HG02759 (cell line): ENCODE data around the gene NUP43.
"Not testable (repeated sequence)": the region's sequence is repeated elsewhere in the genome, so short reads cannot be mapped to it uniquely, and the experiment has no call there.

Experiments
- ATAC-seq: cut with Tn5 transposase; IDR thresholded peaks from one replicate; pipeline ENCODE4 v1.9.1; 2021; ENCODE audit warnings: mild to moderate bottlenecking, moderate library complexity; ENCODE audit not compliant: unreplicated experiment

The NUP43 gene

DNA sequence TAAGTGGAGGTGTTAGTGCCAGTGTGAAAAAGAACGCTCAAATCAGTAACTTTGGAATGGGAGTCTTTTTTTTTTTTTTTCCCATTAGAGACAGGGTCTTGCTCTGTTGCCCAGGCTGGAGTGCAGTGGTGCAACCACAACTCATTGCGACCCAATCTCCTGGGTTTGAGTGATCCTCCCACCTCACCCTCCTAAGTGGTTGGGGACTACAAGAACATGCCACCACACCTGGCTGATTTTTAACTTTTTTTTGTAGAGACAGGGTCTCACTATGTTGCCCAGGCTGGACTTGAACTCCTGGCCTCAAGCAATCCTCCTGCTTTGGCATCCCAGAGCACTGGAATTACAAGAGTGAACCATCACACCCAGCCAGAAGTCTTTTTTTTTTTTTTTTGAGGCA is 48.2 kb downstream of the NUP43 start:
- ATAC-seq: no peak

DNA sequence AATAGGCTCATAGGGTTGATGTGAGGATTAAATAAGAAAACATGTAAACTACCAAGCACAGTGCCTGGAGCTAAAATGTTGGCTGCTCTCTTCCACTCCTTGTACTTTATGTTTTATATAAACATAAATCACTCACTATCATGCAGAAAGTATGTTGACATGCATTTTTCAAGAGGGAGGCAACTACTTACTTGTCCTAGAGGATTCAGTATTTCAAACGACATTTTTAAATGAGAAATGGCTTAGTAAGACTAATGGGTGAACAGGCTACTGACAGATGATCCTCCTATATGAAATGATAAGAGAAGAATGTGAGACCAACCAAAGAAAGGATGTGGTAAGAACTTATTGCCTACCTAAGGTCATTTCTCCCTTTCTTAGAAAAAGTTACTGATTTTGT is 49.4 kb downstream of the NUP43 start:
- no peak for ATAC-seq

DNA sequence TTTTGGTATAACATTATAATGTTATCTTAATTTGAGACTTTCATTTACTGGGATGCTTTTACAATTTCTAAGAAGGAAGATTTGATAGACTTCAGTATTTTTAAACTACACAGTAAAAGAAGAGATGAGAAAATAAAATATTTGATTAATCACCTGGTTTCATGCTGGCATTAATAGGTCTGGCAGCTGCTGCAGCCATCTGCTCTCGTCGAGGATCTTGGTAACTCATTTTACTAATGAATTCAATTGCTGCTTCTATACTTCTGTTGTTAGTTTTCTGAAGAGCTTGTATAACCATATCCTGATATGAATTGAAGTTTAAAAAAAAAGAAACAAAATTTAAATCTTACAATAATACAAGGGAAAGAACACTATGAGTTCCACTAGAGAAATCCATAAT is 51.4 kb downstream of the NUP43 start:
- ATAC-seq: no peak

DNA sequence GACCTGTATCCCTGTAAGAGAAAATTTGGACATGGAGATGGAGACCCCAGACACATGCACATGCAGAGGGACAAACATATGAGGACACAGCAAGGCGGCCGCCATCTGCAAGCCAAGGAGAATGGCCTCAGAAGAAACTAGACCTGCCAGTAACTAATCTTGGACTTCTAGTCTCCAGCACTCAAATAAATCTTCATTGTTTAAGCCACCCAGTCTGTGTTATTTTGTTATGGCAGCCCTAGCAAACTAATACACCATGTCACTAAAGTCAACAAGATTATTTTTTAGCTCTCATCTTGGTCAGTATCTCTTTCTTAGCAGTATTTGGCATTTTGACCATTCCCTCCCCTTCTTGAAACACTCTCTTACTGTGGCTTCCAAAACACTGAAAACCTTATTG is 55.1 kb downstream of the NUP43 start:
- ATAC-seq: no peak

DNA sequence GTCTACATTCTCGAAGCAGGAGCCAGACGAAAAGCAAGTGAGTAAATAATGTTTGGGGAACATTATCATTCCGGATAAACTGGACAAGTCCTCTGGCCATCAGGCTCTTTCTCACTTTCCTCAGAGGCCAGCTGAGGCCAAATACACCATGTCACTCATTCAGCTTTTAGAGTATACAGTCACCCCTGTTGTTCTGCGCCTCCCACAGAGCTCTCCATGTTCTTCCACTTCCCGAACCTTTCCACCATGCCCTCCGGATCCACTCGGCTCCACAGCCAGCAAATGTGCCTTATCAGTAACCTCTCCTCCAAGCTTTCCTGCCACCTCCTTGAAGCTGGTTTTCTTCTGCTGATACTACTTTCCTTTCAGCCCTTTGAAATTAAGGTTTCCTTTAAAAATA is 60.1 kb downstream of the NUP43 start:
- no peak for ATAC-seq

DNA sequence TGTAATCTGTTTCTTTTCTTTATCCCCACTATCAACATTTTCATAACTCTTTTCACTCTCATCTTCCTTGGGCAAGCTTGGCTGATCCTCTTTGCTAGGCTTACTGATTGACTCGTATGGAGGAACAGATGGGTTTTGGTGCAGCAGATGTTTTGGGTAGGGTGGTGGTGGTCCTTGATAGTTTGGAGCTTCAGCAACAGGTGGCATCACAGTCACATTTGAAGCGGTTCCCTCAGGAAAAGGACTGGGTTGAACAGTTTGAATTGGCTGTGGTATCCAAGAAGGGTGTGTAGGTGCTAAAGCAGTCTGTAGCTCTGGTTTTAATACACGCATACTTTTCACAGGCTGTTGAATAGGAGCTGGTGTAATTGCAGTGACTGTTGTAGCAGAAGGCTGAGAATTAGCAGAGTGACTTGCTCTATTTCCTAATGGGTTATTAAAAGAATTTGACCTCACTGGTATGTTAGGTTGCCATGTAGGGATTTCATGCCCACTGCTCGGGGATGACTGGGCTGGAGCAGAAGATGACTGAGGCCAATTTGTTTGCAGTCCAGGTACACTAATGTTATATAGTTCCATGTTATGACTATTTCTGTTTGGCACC is 63.0 kb downstream of the NUP43 start:
- no peak for ATAC-seq

DNA sequence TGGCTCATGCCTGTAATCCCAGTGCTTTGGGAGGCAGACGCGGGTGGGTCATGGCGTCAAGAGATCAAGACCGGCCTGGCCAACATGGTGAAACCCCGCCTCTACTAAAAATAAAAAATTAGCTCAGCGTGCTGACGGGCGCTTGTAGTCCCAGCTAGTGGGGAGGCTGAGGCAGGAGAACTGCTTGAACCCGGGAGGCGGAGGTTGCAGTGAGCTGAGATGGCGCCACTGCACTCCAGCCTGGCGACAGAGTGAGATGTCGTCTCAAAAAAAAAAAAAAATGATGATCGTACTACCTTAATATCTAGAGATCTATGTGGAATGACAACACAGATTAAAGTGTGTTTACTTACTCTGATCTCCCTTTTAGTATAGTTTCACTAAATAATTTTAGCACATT is 64.5 kb downstream of the NUP43 start:
- ATAC-seq: not testable (repeated sequence)

DNA sequence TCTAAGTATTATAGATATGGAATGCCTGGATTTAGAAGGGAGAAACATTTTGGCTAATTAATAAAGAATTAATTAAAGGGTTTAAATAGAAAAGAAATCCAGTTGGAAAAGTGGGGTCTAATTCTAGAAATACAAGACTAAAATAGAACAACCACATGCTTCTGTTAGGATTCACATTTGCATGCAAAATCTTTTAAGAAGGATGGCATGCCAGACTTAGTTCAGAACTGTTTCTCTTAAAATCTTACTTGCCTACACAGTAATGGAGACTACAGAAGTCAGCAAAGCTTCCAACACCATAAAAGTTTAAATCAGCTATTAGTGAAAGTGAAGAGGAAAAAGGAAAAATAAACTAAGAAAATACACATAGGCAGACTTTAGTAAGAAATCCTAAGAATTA is 65.1 kb downstream of the NUP43 start:
- no peak for ATAC-seq

DNA sequence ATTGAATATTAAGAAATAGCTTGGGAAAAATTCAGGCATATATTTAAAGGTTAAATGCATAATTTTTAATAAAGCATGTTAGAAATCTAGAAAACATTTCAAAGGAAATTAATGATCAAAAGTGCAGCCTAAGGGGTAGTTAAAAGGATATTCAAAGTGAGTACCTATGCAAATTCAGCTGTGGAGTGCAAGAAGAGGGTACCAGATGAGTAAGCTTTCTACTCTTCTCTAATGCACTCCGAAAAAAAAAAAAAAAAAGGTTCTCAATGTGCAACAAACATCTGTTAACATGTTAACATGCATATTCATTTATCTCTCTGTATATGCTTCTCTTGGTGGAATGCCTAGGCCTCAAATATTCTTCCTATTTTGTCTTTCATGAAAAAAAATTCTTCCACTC is 65.8 kb downstream of the NUP43 start:
- ATAC-seq: no peak
